Stimulated activated naive CD4-positive, alpha-beta T cell treated with Interleukin-2 at 50 U/mL for 16 hours (primary cell): ENCODE data around the gene DDX60.
A peak's percentile ranks its signal among the peaks of the same experiment; 100 is the strongest.
"Not testable (repeated sequence)": the region's sequence is repeated elsewhere in the genome, so short reads cannot be mapped to it uniquely, and the experiment has no call there.

Source experiments
- DNase-seq: peaks from one replicate; lab custom pipeline; 2025; lab: John Stamatoyannopoulos, UW

The DDX60 gene, protein sequence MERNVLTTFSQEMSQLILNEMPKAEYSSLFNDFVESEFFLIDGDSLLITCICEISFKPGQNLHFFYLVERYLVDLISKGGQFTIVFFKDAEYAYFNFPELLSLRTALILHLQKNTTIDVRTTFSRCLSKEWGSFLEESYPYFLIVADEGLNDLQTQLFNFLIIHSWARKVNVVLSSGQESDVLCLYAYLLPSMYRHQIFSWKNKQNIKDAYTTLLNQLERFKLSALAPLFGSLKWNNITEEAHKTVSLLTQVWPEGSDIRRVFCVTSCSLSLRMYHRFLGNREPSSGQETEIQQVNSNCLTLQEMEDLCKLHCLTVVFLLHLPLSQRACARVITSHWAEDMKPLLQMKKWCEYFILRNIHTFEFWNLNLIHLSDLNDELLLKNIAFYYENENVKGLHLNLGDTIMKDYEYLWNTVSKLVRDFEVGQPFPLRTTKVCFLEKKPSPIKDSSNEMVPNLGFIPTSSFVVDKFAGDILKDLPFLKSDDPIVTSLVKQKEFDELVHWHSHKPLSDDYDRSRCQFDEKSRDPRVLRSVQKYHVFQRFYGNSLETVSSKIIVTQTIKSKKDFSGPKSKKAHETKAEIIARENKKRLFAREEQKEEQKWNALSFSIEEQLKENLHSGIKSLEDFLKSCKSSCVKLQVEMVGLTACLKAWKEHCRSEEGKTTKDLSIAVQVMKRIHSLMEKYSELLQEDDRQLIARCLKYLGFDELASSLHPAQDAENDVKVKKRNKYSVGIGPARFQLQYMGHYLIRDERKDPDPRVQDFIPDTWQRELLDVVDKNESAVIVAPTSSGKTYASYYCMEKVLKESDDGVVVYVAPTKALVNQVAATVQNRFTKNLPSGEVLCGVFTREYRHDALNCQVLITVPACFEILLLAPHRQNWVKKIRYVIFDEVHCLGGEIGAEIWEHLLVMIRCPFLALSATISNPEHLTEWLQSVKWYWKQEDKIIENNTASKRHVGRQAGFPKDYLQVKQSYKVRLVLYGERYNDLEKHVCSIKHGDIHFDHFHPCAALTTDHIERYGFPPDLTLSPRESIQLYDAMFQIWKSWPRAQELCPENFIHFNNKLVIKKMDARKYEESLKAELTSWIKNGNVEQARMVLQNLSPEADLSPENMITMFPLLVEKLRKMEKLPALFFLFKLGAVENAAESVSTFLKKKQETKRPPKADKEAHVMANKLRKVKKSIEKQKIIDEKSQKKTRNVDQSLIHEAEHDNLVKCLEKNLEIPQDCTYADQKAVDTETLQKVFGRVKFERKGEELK (N-terminal part only)

DNA sequence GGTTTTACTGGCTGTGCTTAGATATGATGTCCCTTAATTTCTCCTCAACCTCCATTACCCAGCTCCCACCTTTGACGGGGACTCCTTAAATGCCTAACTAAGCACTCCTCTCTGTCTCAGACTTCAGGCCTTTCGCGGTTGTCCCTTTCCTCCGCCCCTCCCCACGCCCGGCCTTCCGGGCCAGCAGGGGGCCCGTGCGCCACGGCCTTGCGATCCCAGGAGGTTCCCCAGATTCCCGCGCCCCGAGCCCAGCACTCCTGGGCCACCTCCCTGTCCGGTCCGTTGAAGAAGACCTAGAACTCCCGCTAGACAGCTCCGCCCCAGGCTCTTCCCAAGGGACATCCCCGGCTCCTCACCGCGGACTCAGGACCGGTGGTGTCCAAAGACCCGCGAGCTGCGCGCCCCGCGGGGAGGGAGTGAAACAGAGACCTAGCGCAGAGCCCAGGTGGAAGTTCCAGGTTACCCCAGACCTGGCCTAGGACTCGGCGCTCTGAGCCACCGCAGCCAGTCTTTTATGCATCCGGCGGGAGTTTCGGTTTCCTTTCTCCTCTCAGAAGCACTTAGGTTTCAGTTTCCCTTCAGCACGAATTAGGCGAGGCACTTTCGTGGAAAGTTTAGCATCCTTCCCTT lies at the start of gene DDX60:
TSS of gene DDX60 (minus strand) at position 487 of the 630 bp plus-strand sequence. CDS start 7,493 bp downstream, outside the sequence.
- DNase-seq, result peak; percentile 79

DNA sequence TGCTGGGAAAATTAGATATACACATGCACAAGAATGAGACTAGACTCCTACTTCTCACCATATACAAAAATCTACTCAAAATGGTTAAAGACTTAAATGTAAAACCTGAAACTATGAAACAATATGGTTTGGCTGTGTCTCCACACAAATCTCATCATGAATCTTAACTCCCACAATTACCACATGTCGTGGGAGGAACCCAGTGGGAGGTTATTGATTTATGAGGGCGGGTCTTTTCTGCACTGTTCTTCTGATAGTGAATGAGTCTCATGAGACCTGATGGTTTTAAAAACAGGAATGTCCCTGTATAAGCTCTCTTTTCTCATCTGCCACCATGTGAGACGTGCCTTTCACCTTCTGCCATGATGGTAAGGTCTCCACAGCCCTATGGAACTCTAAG lies 48.5 kb upstream of the DDX60 start:
- DNase-seq, result no peak

DNA sequence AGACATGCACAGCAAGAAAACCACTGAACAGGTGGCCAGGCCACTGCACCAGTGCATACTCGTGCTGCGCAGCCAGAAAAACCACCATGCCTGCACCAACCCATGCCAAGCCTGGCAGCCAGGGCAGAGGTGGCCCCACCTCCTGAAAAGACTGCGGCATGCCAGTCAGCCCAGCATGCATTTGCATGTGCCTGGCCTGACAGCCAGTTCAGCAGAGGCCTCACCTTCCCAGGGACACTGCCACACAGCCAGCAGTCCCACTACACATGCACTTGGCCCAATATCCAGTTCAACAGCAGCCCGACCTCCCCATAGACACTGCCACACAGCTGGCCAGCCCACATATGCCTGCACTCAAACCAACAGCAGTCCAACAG lies 43.5 kb upstream of the DDX60 start:
- no peak for DNase-seq

DNA sequence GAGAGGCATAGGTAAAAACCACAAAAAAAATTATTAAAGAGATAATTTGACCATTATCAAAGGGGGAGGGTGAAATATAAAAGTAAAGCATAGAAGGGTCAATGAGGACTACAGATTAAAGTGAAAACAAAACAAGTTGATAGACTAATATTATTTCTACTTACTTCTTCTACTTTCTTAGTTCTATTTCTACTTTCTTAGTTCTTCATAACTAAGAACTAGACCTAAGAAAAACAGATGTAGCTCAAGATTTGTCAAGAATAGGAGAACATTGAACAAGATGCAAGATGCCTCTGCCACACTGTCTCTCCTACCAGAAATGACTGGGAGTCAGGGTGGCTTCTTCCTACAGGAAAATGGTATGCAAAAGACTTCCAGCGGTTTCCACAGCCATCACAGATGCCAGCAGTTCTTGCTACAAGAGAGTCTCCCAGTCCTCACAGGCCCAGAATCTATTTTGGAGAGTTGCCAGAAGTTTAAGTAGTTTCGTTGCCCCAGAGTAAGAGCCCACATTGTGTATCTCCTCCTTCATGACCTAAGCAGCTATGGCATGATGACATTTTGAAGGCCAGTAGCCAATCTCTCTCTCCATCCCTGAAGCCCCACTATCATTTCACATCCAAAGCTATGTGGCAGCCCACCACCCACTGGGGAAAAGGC lies 42.9 kb upstream of the DDX60 start:
- DNase-seq, result no peak

DNA sequence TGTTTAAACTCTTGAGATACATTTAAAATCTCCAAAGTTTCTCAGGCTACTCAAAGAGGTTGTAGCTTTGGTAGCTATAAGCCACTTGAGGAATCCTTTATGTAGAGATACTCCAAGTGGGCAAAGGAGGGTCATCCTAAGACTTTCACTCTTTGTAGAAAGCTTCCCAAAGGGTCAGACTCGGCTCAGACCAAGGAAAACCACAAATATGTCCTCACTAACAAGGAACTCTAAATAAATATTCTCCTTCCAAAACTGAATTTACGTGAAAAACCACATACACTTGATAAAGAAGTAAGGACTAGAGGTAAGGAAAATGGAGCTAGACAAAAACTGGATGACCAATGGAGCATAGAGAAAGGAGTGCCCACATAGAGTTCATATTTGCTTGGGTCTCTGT lies 41.7 kb upstream of the DDX60 start:
- DNase-seq, result no peak

DNA sequence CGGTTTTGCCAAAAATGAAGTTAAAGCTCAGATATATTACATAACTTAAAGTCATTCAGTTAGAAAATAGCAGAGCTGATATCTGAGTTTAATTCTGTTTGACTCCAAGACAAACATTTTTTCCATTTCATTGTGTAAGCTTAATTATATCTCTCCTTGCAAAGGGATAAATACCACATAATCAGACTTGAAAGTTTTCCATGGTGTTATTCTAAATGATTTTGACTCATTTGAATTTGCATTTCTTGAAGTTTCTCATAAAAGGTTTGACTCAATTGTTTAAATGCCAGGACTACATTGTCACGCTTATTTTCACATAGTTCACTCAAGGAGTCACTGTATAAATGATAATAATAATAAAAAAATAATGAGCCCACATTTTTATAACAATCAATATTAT lies 39.4 kb upstream of the DDX60 start:
- DNase-seq, result no peak

DNA sequence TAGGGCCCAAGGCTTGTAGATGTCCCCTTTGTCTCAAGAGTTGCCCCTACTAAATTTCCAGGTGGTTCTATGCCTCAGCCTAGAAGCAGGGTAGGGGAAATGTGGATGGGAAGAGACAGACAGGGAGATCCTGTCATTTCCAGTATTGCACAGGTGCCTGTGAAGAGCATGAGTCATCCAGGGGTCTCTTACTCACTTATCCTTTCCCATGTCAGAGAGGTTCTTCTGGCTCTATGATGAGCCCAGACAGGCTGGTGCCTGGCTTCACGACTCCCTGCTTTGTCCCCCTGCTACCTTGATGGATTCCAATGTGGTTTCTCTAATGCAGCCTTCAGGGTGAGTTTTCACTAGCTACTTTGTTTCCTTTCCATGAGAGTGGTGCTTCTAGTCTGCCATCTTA lies 35.2 kb upstream of the DDX60 start:
- DNase-seq, result no peak

DNA sequence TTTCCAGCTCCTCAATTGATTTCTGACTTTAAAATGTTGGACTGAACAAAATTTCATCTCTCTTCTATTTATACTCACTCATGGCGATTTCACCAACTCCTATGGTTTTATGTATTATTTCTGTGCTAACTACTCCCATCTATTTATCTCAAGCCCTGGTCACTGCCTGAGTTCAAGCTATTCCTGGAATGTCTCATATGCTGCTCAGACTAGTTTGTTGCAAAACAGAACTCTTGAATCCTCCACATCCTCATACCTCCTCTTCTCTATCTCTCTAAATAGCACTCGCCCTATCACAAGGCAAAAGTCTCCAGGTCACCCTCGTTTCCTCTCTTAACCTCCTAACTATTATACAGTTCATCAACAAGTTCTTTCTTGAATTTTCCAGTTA lies 19.0 kb upstream of the DDX60 start:
- no peak for DNase-seq

DNA sequence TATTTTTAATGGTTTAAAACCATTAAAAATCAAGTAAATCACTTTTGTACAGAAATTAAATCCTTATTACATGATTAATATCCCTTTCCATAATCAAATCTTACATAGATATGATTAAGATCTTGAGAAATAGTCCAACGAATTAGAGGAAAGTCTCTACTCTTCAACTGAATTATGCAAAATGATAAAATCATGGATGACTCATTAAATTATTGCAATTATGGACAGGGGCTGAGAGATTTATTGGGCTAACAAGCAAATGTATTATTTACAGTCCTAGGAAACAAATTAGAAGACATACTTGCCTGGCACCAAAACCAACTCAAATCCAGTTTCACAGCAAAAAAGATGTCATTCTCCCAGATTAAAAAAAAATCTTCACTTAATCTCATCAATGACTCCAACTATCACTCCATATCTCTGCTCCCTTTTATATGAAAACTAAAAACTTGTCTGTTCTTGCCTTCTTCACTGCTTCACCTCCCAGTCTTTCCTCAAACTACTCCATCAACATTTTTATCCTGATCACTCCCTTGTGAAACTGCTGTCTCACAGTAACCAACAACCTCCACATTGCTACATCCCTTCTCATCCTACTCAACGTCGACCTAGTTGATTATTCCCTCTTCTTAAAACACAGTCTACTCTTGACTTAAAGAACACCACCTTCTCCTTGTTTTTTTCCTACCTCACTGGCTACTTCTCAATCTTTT lies 18.4 kb upstream of the DDX60 start:
- DNase-seq, result no peak

DNA sequence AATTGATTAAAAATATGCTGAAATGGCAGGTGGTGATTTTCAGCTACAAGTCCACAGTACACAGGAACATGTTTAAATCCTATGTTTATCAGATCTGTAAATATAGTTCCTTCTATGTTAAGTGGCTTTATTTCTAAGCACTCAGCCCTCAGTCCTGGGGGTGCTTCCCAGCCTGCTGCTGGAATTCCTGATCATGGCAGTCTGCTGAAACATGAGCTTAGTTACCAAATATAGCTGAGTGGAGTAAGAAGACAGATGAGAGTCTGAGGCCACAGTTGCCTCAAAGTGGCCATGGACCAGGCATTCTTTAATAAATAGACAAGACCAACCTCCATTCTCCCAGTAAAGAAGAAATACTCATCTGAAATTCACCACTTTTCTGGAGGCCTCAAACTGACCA lies 17.1 kb upstream of the DDX60 start:
- no peak for DNase-seq

DNA sequence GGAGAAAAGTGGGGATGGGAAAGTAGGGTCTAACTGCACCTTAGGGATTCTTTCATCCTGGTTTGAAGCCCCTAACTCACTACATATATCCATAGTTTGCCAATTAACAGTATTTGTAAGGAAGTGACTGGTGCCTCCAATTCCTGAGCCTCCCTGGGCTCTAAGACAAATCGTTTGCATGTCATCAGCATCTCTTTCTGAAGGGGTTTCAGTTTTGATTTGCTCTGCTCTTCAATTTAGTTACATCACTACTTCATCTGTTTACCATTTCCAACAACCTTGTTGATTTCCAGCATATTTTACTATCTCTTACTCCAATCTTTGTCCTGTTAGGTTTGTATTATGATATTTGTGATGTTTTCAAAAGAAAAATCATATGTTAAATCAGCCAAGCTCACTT lies 15.5 kb upstream of the DDX60 start:
- DNase-seq, result no peak

DNA sequence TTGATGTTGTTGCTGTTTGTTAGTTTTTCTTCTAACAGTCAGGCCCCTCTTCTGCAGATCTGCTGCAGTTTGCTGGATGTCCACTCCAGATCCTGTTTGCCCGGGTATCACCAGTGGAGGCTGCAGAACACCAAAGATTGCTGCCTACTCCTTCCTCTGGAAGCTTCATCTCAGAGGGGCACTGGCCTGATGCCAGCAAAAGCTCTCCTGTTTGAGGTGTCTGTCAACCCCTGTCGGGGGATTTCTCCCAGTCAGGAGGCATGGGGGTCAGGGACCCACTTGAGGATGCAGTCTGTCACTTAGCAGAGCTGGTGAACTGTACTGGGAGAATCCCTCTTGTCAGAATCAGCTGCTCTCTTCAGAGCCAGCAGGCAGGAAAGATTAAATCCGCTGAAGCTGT lies 12.0 kb upstream of the DDX60 start:
- not testable (repeated sequence) for DNase-seq

DNA sequence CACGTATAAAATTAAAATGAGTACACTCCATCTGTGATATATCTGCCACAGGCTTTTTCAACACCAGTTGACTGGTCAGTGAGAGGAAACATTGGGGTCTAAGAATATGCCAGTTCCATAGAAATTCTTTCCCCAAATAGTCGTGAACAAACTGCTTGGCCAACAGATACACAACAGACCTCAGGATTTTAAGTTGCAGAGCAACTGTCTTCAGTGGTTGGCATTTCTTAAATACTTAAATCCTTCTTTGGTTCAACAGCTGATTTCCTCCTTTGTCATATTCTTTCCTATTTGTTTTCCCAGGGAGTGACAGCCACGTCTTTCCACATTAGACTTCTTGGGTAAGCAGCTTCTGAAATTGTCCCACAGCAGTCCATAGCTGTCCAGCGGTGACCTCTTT lies 7.0 kb upstream of the DDX60 start:
- no peak for DNase-seq

DNA sequence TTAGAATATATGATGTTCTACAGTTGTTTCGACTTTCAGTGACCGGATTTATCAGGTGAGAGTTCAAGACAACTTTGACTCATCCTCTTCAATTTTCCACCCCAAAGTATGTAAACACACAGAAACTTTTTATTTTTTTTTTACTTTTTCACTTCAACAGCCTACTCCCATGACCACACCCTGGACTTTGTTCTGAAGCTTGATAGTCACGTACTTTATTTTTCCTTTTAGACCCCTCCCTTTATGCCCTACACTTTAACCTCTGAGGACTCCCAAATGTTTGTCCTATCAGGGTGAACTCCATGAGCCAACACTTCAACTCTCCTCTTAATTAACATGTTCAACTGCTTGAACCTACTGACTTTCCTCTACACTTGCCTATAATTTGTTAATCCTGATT lies 2.5 kb upstream of the DDX60 start:
- no peak for DNase-seq

DNA sequence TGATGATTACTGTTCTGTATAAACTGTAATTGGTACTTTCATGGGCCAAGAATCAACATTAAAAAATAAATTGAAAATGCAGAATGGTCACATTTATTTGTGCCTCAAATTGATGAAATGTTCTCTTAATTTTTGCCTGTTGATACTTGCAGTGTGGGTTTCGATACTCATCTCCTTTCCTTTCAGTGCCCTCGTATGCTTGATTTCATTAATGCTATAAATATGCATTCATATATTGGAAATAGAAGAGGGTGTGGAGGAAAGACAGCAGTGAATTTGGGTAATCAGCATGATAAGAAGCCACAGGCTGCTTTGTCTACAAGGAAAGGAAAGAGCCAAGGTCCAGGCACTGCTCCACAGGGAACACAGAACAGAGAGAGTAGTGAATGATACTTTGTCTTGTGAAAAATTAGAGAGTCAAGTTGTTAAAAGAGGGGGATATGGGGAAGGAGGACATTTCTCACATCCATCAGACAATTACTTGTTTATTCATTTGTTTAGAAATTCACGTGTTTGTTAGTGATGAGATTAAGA lies 1.0 kb upstream of the DDX60 start:
- no peak for DNase-seq

DNA sequence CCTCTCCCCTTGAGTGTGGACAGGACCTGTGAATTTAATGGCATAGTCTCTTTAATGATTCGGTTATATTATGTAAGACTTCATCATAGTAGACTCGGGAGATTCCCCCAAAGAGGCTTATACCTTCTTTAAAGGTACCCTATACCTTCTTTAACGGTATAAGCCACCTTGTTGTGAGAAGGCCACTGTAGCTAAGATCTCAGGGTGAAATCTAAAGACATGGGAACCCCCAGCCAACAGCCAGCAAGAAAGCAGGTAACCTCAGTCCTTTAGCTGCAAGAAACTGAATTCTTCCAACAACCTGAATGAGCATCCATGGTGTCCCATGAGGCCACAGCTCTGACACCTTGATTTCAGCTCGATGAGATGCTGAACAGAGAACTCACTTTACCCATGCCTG lies 931 bp downstream of the DDX60 start:
- no peak for DNase-seq

DNA sequence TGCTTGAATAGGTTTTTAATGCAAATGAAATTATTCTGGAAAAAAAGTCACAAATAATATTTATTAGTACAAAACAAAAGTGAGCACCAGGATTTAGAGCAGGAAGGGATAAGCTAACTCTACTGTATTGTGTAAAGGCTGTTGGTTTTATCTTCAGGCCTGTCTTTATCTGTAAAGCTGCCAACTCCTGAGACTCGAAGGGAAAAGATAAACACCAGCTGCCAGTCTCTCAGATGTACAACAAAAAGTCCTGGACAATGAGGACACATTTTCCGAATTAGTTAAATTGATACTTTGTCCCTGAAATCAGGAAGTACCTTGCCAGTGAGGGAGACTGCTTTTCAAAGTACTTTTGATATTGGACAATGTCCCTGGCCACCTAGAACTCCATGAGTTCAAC lies 8.8 kb downstream of the DDX60 start:
- DNase-seq, result no peak

DNA sequence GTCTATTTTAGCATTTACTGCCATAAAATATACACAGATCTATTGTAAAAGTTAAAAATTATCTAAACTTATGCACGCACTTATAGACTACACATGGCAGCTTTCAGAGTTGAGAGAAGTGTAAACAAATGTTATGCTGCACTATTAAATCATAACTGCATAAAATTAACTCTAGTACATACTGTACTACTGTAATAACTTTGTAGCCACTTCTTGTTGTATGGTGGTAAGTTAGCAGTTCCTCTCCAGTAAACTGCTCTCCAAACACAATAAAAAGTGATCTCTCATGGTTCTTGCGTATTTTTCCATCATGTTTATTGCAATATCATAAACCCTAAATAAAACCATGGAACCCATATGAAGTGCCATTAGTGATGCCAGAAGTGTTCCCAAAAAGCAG lies 9.6 kb downstream of the DDX60 start:
- no peak for DNase-seq

DNA sequence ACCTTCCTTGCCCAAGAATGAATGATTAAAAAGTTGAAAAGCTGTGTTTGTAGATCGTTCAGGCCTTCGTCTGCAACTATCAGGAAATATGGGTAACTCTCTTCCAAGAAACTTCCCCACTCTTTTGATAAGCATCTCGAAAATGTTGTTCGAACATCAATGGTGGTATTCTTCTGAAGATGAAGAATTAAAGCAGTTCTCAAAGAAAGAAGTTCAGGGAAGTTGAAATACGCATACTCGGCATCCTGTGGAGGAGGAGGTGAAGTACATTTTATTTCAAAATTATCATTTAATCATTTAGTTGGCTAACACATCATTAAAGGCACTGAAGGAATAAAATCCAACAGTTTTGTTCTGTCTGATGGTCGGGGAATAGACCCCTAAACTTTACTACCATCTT lies 12.1 kb downstream of the DDX60 start:
- no peak for DNase-seq

DNA sequence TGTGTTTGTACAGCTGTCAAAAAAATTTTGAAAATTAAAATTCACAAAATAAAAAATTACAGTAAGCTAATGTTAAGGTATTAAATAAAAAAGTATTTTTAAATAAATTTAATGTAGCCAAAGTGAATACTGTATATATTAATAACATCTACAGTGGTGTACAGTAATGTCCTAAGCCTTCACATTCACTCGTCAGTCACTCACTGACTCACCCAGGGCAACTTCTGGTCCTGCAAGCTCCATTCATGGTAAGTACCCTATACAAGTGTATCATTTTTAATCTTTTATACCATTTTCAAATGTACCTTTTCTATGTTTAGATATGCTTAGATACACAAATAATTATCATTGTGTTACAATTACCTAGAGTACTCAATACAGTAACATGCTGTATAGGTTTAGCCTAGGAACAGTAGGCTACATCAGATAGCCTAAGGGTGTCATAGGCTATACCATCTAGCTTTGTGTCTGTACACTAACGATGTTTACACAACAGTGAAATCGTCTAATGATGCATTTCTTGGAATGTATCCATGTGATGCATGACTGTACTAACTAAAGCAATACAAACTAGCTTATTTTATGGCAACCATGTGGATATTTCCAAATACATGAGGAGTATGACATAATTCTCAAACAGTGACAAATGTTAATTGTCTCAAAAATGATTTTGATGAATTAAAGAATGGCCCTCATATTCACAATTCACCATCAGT lies 13.7 kb downstream of the DDX60 start:
- no peak for DNase-seq
